ENCODE data around the gene EFHC1.

Gene EFHC1

DNA sequence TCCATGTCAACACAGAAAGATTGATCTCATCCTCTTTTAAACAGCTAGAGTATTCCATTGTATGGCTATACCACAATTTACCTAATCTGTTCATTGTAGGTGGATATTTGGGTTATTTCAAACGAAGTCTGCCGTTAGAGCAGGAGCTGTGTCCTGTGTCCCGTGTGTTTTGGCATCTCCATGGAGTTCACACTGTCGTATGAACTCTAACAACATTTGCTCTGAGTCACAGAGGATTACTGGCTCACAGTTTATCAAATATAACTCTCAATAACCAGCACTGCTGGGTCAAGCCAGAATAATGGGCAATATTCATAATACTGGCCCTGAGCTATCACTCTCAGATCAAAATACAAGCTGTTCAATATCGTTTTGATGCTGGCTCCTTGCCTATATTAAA, 140.3 kb downstream of the EFHC1 start:
- DNase-seq, result no peak

- no peak for DNase-seq
These were observed 142.8 kb downstream of the EFHC1 start for GRCh38 chr6:52562911-52563310.

- no peak for DNase-seq
These were observed 144.7 kb downstream of the EFHC1 start for GRCh38 chr6:52564856-52565255.

DNA sequence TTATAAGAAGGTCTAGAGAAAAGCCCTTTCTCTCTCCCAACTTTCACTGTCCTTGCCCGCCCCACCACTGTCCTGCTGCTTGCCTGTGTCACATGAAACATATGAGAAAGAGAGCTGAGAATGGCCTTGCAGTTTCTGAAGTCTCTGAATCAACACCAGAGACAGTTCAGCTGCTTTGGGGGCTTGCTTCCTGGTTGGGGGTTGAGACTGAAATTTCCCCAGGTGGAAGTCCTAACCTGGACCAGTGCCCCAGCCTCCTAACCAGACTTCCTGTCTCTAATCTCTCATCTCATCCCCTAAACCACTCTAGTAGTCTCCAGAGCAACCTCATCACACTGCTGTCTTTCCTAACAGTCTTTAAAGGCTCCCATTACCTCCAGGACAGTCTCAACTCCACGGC, 146.1 kb downstream of the EFHC1 start:
- no peak for DNase-seq

DNA sequence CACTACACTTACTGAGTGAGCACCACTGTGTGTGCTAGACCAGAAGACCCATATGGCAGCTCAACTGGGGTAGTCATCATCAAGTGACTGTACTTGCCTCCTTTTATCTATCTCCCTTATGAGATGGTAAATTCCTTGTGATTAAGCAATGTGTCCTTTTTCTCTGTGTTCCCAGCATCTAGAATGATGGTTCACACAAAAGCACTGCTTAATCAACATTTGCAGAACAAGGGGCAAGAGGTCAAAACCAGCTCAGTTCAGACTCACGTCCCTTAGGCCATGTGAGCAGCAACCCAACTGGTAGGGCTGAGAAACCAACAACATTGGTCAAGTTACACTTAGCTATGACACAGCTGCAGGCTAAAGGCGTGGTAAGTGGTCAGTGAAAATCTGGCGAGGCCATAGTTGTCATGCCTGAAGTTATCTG, 146.7 kb downstream of the EFHC1 start:
- no peak for DNase-seq

DNA sequence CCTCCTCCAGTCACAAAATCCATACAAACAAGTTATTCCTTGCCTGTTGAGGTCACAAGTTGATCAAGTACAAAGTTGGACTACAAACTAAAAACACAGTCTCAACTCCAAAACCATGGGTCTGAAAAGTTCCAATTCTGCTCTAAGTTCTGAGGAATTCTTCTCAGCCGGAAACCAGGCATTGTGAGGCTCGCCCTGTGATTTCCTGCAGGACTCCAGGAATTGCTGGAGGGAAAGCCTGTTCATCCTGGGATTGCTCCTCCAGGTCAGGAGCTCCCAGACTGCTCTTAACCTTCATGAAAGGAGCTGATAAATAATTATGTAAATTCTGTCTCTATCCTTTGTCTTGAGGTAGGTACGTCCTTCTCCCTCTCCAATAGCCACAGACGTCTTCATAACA, 148.2 kb downstream of the EFHC1 start:
- DNase-seq, result no peak

- no peak for DNase-seq
These were observed 150.2 kb downstream of the EFHC1 start for GRCh38 chr6:52570291-52570700.

- no peak for DNase-seq
These were observed 151.1 kb downstream of the EFHC1 start for GRCh38 chr6:52571099-52571755.

DNA sequence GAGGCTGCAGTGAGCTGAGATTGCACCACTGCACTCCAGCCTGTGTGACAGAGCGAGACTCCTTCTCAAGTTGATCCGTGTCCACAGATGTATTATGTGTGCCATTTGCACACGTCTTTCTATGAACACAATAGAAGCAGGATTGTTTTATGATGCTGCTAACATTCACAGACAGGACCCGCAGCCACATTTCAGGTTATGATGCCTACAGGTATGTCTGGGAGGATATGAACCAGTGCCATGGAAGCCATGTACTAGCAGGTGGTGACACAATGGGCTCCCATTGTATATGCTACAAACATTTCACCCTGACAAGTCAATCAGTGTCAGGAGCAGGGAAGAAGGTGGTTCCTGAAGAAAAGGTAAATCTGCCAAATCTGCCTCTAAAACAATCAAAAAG, 152.4 kb downstream of the EFHC1 start:
- DNase-seq, result no peak

DNA sequence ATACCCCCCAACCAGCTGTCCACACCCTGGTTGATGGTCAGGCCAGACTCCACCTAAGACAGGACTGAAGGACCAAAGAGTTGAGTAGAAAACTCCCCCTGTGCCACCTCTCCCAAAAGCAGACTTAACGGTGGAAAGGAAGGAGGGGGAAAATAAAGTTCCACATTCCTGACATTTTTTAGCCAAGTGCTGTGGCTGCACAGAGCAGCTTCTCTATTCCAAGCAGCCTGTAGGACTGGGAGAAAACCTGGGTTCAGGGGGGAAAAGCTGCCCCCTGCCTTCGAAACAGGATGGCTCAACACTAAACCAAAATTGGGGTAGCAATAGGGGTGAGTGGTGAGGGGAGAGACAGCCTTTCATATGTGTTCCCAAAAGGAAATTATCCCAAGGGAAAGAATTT, 153.2 kb downstream of the EFHC1 start:
- DNase-seq, result no peak
